ENCODE results near the gene NFATC3.

Gene NFATC3

GRCh38 chr16:68073902-68074760 lies 11.0 kb upstream of the NFATC3 start:
- DNase-seq = no peak

GRCh38 chr16:68074850-68075555 lies 10.2 kb upstream of the NFATC3 start:
- DNase-seq = no peak

- no peak for DNase-seq
These were observed 9.2 kb upstream of the NFATC3 start for GRCh38 chr16:68075980-68076379.

GRCh38 chr16:68076560-68076959 lies 8.6 kb upstream of the NFATC3 start:
- no peak for DNase-seq

- no peak for DNase-seq
These were observed 7.1 kb upstream of the NFATC3 start for GRCh38 chr16:68077866-68078700.

- no peak for DNase-seq
These were observed 6.3 kb upstream of the NFATC3 start for GRCh38 chr16:68078701-68079375.

GRCh38 chr16:68079376-68079625 lies 5.9 kb upstream of the NFATC3 start:
- DNase-seq = no peak

- no peak for DNase-seq
These were observed 5.4 kb upstream of the NFATC3 start for GRCh38 chr16:68079626-68080344.

GRCh38 chr16:68081861-68082628 lies 3.1 kb upstream of the NFATC3 start:
- no peak for DNase-seq

GRCh38 chr16:68082629-68083238 lies 2.4 kb upstream of the NFATC3 start:
- DNase-seq = no peak

- DNase-seq = no peak
These were observed 1.9 kb upstream of the NFATC3 start for GRCh38 chr16:68083239-68083781.

- no peak for DNase-seq
These were observed 1.2 kb upstream of the NFATC3 start for GRCh38 chr16:68083861-68084503.

GRCh38 chr16:68084504-68085258 lies 489 bp upstream of the NFATC3 start:
- DNase-seq = no peak

- DNase-seq = no peak
These were observed 1.2 kb downstream of the NFATC3 start for GRCh38 chr16:68086336-68086841.

GRCh38 chr16:68086860-68087268 lies 1.7 kb downstream of the NFATC3 start:
- no peak for DNase-seq

GRCh38 chr16:68087688-68088087 lies 2.5 kb downstream of the NFATC3 start:
- no peak for DNase-seq

GRCh38 chr16:68088130-68088972 lies 3.2 kb downstream of the NFATC3 start:
- DNase-seq = no peak

GRCh38 chr16:68089067-68089466 lies 3.9 kb downstream of the NFATC3 start:
- DNase-seq = no peak
